Panc1 (cell line): Measurements from ENCODE around the gene PFN3.

ENCODE experiments used
- CTCF ChIP-seq: fragments of 450-650 bp; IDR thresholded peaks from 2 replicates; pipeline ENCODE4 v1.5.1; 2017; ENCODE audit warnings: mild to moderate bottlenecking
- REST ChIP-seq, 2 experiments: IDR thresholded peaks; 2 replicates each; pipeline ENCODE4 v1.6.1; 2011 to 2012; ENCODE audit warnings: low read depth in 2 of 2, control low read depth in 1 of 2, low read length in 1 of 2, mild to moderate bottlenecking in 1 of 2, moderate library complexity in 1 of 2; ENCODE audit not compliant: insufficient read depth in 1 of 2

- TF ChIP-seq CTCF, result no peak; the same call in 1 of the 2 replicates
- TF ChIP-seq REST (IDR thresholded peaks at IDR 0.05; ENCODE audit: insufficient read depth in 1 of 2, low read depth in 2 of 2, low read length in 1 of 2), result no peak
Observed at GRCh38 chr5:177370488-177371119, 29.9 kb downstream of the PFN3 start.
